Activated CD4-positive, CD25-positive, alpha-beta regulatory T cell treated with anti-CD3 and anti-CD28 coated beads, Interleukin-2, amount 50 U/mL, for 24 hours (primary cell): ENCODE data around the gene HEATR3.

Experiments used
- ATAC-seq, 2 donors: fragments of 150-1000 bp; cut with Tn5 transposase; one replicate each; pipeline ENCODE4 v1.10.0; 2021; ENCODE audit warnings: mild to moderate bottlenecking in 1 of 2, moderate library complexity in 1 of 2

Gene HEATR3

GRCh38 chr16:50154420-50154950 lies 88.7 kb downstream of the HEATR3 start:
- no peak for ATAC-seq

DNA sequence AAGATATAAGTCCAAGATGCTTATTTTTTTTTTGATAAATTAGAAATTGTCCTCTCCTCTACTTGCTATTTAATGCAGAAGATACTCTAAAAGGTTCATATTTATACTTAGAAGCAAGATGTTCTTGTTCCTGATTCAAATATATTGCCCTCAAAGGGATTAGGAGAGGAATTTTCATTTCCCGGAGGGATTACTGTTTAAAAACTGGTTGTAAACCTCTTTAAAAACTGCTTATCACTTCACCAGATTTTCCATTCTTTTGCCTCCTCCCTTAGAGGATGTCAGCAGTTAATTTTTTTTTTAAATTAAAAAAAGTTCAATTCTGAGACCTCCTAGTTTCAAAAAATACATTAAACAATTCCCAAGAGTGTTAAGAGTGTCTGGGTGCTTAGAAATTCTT lies 90.2 kb downstream of the HEATR3 start:
- ATAC-seq = no peak
